ENCODE data around the gene LDHAL6A. TPM values are rescaled to one million over a fixed set of nuclear protein-coding genes. Genes with fewer than 3 reads are reported as not detected.
"Not testable (repeated sequence)": the region's sequence is repeated elsewhere in the genome, so short reads cannot be mapped to it uniquely, and the experiment has no call there.

The LDHAL6A gene
- total RNA-seq = not detected in 2 replicates

DNA sequence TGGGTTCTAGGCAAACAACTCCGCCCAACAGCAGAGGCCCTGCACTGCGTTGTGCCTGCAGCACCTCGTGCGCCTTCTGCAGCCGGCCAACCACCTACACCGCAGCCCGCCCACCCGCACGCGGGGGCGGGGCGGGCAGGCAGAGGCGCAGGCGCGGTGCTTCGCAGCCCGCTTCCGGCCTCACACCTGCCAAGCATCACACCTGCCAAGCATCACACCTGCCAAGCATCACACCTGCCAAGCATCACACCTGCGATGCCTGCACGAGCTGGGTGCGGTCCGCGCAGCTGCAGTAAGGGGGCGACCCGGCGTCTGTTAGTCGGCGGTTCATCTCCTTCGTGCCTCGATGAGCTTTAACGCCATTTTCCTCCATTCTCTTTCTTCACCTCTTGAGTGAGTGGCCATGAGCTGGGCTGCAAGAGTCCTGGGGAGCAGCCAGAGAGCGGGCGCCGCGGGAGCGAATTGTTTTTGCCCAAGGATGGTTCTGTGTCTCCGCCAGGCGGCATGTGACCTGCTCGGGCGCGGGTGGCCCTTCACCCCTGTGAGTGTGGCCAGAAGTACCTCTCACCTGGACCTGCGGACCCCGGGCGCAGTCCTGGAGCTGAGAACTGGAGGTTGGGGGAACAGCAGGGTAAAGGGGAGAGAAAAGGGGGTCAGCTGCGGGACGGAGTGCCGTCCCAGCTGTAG lies at the start of gene LDHAL6A:
Gene LDHAL6A, plus strand, starts transcription at position 171 of the 687 bp plus-strand sequence. CDS start 825 bp downstream, outside the sequence.
- TF ChIP-seq, protein P1, sequence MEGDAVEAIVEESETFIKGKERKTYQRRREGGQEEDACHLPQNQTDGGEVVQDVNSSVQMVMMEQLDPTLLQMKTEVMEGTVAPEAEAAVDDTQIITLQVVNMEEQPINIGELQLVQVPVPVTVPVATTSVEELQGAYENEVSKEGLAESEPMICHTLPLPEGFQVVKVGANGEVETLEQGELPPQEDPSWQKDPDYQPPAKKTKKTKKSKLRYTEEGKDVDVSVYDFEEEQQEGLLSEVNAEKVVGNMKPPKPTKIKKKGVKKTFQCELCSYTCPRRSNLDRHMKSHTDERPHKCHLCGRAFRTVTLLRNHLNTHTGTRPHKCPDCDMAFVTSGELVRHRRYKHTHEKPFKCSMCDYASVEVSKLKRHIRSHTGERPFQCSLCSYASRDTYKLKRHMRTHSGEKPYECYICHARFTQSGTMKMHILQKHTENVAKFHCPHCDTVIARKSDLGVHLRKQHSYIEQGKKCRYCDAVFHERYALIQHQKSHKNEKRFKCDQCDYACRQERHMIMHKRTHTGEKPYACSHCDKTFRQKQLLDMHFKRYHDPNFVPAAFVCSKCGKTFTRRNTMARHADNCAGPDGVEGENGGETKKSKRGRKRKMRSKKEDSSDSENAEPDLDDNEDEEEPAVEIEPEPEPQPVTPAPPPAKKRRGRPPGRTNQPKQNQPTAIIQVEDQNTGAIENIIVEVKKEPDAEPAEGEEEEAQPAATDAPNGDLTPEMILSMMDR (IDR thresholded peaks at IDR 0.05; ENCODE audit: insufficient read depth, low read depth, low read length) = no peak
- no peak for DNase-seq (ENCODE audit: low read depth)
- H3K4me3 ChIP-seq (ENCODE audit: low read depth, low read length) = no peak within 1 kb of the TSS

DNA sequence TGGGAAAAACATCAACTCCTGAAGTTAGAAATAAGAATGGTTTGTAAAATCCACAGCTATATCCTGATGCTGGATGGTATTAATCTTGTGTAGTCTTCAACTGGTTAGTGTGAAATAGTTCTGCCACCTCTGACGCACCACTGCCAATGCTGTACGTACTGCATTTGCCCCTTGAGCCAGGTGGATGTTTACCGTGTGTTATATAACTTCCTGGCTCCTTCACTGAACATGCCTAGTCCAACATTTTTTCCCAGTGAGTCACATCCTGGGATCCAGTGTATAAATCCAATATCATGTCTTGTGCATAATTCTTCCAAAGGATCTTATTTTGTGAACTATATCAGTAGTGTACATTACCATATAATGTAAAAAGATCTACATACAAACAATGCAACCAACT lies 48.3 kb upstream of the LDHAL6A start:
- DNase-seq (ENCODE audit: low read depth) = peak; percentile 37
- H3K4me3 ChIP-seq (ENCODE audit: low read depth, low read length) = not testable (repeated sequence)

DNA sequence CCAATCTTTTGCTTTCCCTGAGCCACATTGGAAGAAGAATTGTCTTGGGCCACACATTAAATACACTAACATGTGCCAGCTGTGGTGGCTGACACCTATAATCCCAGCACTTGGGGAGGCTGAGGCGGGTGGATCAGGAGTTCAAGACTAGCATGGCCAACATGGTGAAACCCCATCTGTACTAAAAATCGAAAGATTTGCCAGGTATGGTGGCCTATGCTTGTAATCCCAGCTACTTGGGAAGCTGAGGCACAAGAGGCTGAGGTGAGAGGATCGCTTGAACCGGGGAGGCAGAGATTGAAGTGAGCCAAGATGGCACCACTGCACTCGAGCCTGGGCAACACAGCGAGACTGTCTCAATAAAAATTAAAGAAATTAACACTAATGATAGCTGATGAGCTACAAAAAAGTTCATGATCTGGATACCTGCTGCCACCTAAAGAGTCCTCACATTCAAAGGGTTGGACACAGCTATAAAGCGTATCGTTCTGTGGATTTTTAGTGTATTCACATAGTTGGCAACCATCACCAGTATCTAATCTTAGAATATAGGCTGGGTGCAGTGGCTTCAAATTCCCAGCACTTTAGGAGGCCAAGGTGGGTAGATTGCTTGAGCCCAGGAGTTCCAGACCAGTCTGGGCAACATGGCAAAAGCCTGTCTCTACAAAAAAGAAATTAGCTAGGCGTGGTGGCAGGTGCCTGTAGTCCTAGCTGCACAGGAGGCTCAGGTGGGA lies 46.9 kb upstream of the LDHAL6A start:
- H3K4me3 ChIP-seq (ENCODE audit: low read depth, low read length) = no peak overlapping the region
- peak; percentile 3 for DNase-seq (ENCODE audit: low read depth)
- TF ChIP-seq, protein P1 (IDR thresholded peaks at IDR 0.05; ENCODE audit: insufficient read depth, low read depth, low read length) = no peak

DNA sequence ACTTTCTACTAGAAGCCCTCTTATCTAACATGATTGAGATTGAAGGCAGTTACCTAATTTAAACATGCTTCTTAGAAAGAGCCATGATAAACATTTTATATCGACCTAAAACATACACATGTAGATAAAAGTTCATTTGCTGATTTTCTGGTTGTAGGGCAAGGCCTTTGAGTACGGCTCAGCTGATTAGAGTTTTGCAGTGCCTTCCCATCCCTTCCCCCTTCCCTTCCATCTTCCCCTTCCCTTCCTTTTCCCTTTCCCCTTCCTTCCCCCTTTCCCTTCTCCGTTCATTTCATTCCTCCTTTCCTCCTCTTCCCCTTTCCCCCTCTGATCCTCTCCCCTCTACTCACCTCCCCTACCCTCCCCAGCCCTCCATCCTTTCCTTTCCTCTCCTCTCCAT lies 39.2 kb upstream of the LDHAL6A start:
- TF ChIP-seq, protein P1 (IDR thresholded peaks at IDR 0.05; ENCODE audit: insufficient read depth, low read depth, low read length) = no peak
- no peak overlapping the region for H3K4me3 ChIP-seq (ENCODE audit: low read depth, low read length)
- no peak for DNase-seq (ENCODE audit: low read depth)

DNA sequence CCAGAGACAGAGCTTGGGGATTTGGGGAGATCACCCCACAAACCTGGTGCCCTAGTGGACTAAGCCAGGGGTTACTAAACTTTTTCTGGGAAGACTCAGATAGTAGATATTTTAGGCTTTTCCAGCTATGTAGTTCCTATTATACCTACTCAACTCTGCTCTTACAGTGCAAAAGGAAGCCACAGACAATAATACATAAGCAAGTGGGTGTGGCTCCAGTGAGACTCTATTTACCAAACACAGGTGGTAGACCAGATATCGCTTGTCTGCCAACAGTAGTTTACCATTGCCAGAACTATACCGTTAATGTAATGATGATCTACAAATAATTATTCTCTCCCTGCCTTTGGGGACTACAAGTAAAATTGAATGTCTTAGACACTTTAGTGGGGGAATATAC lies 36.6 kb upstream of the LDHAL6A start:
- DNase-seq (ENCODE audit: low read depth) = no peak
- TF ChIP-seq, protein P1 (IDR thresholded peaks at IDR 0.05; ENCODE audit: insufficient read depth, low read depth, low read length) = no peak
- no peak overlapping the region for H3K4me3 ChIP-seq (ENCODE audit: low read depth, low read length)

DNA sequence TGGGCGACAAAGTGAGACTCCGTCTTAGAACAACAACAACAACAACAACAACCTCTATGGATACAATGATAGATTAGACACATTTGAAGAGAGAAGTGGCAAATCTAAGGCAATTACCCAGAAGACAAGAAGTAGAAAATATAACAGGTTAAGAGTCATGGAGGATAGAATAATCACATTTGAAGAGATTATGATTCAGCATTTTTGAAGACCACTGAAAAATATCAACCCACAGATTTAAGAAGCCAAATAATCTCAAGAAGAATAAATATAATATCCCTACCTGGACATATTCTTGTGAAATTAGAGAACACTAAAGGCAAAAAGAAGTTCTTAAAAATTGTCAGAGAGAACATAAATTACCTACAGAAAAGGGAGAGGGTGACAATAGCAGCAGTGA lies 35.6 kb upstream of the LDHAL6A start:
- no peak for DNase-seq (ENCODE audit: low read depth)
- TF ChIP-seq, protein P1 (IDR thresholded peaks at IDR 0.05; ENCODE audit: insufficient read depth, low read depth, low read length) = no peak
- H3K4me3 ChIP-seq (ENCODE audit: low read depth, low read length) = no peak overlapping the region

DNA sequence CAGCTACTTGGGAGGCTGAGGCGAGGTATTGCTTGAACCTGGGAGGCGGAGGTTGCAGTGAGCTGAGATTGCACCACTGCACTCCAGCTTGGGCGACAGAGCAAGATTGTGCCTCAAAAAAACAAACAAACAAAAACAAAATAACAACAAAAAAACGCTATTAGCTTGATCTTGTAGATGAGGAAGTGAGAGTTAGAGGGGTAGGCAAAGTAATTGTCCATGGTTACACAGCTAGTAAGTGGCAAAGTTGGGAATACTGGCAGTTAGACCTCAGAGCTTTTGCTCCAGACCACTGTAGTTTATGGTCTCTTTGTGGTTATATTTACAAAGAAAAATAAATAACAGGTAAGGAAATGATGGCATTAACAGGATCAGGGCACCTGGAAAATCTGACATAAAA lies 28.4 kb upstream of the LDHAL6A start:
- DNase-seq (ENCODE audit: low read depth) = no peak

More for the DNA sequence above, 28.4 kb upstream of the LDHAL6A start:
- no peak overlapping the region for H3K4me3 ChIP-seq (ENCODE audit: low read depth, low read length)
- TF ChIP-seq, protein P1 (IDR thresholded peaks at IDR 0.05; ENCODE audit: insufficient read depth, low read depth, low read length) = no peak
